Tibial artery (tissue), 4 donors: ENCODE data around the gene TRAPPC11.

Experiments used
- DNase-seq, 2 donors: peaks; one replicate each; pipeline ENCODE4 v3.0.0-alpha.2; 2019
- H3K27ac ChIP-seq, 2 donors: fragments of 200-600 bp; sonication (generic) in 1 of 2; 1 replicate in 1 of 2; 2 replicates in 1 of 2; pipeline ENCODE4 v1.5.1; 2018 to 2019; ENCODE audit warnings: mild to moderate bottlenecking in 1 of 2
- H3K27me3 ChIP-seq, 2 donors: fragments of 200-600 bp; sonication (generic) in 1 of 2; one replicate each; pipeline versions ENCODE4 v1.5.1 to v1.6.0; 2016 to 2019
- H3K36me3 ChIP-seq, 3 donors: fragments of 200-600 bp; sonication (generic) in 2 of 3; one replicate each; pipeline ENCODE4 v1.5.1; 2016 to 2019; ENCODE audit warnings: mild to moderate bottlenecking in 2 of 3
- H3K4me1 ChIP-seq, 4 donors: fragments of 200-600 bp; sonication (generic) in 2 of 4; 1 replicate in 3 of 4; 2 replicates in 1 of 4; pipeline ENCODE4 v1.5.1; 2016 to 2019
- H3K4me3 ChIP-seq, 2 donors: fragments of 200-600 bp; sonication (generic) in 1 of 2; 1 replicate in 1 of 2; 2 replicates in 1 of 2; pipeline ENCODE4 v1.5.1; 2018 to 2019; ENCODE audit warnings: mild to moderate bottlenecking in 2 of 2
- H3K9me3 ChIP-seq, 3 donors: fragments of 200-600 bp; sonication (generic) in 1 of 3; one replicate each; pipeline ENCODE4 v1.5.1; 2016 to 2019
- CTCF ChIP-seq, 2 experiments: fragments of 200-600 bp in 1 of 2; fragments of 450-650 bp in 1 of 2; IDR thresholded peaks; one replicate each; pipeline ENCODE4 v1.5.1; 2017 to 2019; ENCODE audit warnings: antibody characterized with exemption in 2 of 2, mild to moderate bottlenecking in 1 of 2, moderate library complexity in 1 of 2
- intact Hi-C: fragments of 100-400 bp; cut with DNase I; formaldehyde crosslinking; loops from one replicate; pipeline ENCODE4 v1.15.0; 2023; ENCODE audit warnings: low total_unique reads

Gene TRAPPC11

DNA sequence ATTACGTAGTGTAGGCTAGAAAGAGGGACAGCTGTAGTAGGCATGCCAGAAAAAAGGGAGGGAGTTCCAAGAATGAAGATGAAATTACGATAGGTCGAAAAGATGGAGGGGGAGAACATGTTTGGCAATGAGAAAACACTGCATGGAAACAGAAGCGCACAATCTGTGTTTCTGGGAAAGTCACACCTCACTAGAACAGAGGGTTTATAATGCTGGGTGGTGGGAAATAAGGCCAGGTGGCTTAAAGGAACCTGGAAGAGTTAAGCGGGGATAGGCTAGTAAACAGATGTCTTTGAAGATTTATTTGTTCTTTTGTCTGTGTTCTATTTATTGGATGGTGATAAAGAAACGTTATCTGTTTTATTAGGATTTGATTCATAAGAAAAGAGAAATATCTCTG lies 29.1 kb downstream of the TRAPPC11 start:
- H3K36me3 ChIP-seq, result peaks cover 79 to 89% (median 81%) of the 10 kb centered on the region in 3 donors
- H3K4me3 ChIP-seq, result no peak overlapping the region
- H3K9me3 ChIP-seq, result no peaks in the 10 kb centered on the region
- H3K27ac ChIP-seq, result no peak overlapping the region
- no peaks in the 10 kb centered on the region for H3K4me1 ChIP-seq
- no peak for DNase-seq
- H3K27me3 ChIP-seq, result no peaks in the 10 kb centered on the region
- intact Hi-C loops, result no loop called here
- no peak for TF ChIP-seq CTCF (IDR thresholded peaks at IDR 0.05)

GRCh38 chr4:183691006-183691405 lies 31.9 kb downstream of the TRAPPC11 start:
- no peak for DNase-seq
- intact Hi-C loops, result no loop called here
- H3K27ac ChIP-seq, result no peak overlapping the region
- no peaks in the 10 kb centered on the region for H3K9me3 ChIP-seq
- TF ChIP-seq CTCF (IDR thresholded peaks at IDR 0.05), result no peak
- no peaks in the 10 kb centered on the region for H3K27me3 ChIP-seq
- H3K36me3 ChIP-seq, result peaks cover 78 to 91% (median 80%) of the 10 kb centered on the region in 3 donors
- no peaks in the 10 kb centered on the region for H3K4me1 ChIP-seq
- no peak overlapping the region for H3K4me3 ChIP-seq

DNA sequence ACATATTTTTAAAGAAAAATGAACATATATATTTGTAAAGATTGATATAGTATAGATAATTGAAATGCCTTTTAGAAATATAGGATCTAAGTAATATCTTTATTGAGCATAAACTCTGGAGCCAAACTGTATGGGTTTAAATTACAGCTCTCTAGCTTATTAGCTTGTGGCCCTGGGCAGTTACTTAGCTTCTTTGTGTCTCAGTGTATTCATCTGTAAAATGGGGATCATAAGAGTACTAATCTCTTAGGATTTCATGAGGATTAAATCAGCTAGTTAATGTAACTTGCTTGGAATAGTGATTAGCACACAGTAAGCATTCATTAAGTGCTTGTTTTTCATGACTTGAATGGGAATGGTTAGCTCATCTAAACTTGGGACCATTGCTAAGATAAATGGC lies 32.8 kb downstream of the TRAPPC11 start:
- Histone ChIP-seq H3K9me3 (no peaks in the 10 kb centered on the region), H3K4me3 (no peak overlapping the region), H3K27ac (no peak overlapping the region), H3K27me3 (no peaks in the 10 kb centered on the region), H3K4me1 (no peaks in the 10 kb centered on the region), H3K36me3 (peaks cover 76 to 91% (median 80%) of the 10 kb centered on the region in 3 donors)
- no peak for DNase-seq
- intact Hi-C loops, result no loop called here
- no peak for TF ChIP-seq CTCF (IDR thresholded peaks at IDR 0.05)

- DNase-seq, result no peak
- intact Hi-C loops, result no loop called here
Measured at GRCh38 chr4:183698909-183699308, 39.8 kb downstream of the TRAPPC11 start.

DNA sequence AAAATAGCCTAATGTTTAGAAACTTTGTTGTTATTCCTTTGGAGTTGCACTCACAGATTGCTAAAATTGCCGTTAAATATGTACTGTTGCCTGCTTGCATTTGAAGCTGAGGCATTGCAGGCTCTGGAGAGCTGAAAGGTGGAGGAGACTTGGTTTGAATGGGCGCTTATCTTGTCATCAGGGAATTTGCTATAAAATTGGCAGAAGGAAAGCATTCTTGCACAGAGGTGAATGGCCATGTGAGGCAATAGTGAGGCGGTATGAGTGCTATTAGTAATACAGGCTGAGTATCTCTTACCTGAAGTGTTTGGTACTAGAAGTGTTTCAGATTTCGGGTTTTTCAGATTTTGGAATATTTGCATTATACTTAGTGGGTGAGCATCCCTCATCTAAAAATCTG lies 41.3 kb downstream of the TRAPPC11 start:
- DNase-seq, result no peak
- H3K9me3 ChIP-seq, result no peaks in the 10 kb centered on the region
- H3K27ac ChIP-seq, result no peak overlapping the region
- no peak overlapping the region for H3K4me3 ChIP-seq
- no peaks in the 10 kb centered on the region for H3K4me1 ChIP-seq
- no peak for TF ChIP-seq CTCF (IDR thresholded peaks at IDR 0.05)
- H3K36me3 ChIP-seq, result peaks cover 82 to 99% (median 85%) of the 10 kb centered on the region in 3 donors
- intact Hi-C loops, result no loop called here
- no peaks in the 10 kb centered on the region for H3K27me3 ChIP-seq

More at GRCh38 chr4:183698909-183699308, 39.8 kb downstream of the TRAPPC11 start:
- H3K4me1 ChIP-seq, result no peaks in the 10 kb centered on the region
- H3K27me3 ChIP-seq, result no peaks in the 10 kb centered on the region
- peaks cover 92 to 99% (median 95%) of the 10 kb centered on the region in 3 donors for H3K36me3 ChIP-seq
- TF ChIP-seq CTCF (IDR thresholded peaks at IDR 0.05), result no peak
- H3K27ac ChIP-seq, result no peak overlapping the region
- no peaks in the 10 kb centered on the region for H3K9me3 ChIP-seq
- no peak overlapping the region for H3K4me3 ChIP-seq

DNA sequence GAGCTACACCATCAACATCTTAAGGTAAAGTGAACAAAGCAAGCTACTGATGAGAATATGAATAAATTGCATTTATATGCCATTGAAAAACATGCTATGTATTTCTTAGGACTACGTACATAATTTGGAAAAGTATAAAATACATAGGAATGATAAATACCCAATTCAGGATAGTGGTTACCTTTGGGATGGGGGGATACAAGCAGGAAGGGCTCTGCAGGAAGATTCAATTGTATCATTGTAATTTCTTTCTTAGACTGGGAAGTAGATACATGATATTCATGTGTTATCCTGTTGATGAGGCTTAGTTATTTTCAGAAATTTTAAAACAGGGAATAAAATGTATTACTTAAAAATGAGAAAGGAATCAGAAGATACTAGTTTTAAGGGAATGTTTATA lies 43.4 kb downstream of the TRAPPC11 start:
- Histone ChIP-seq H3K27ac (no peak overlapping the region), H3K36me3 (peaks cover 74 to 99% (median 82%) of the 10 kb centered on the region in 3 donors), H3K9me3 (no peaks in the 10 kb centered on the region), H3K4me3 (no peak overlapping the region), H3K4me1 (no peaks in the 10 kb centered on the region), H3K27me3 (no peaks in the 10 kb centered on the region)
- no peak for TF ChIP-seq CTCF (IDR thresholded peaks at IDR 0.05)
- intact Hi-C loops, result no loop called here
- no peak for DNase-seq
